H1 (cell line): Measurements from ENCODE around the gene BMF. TPM values are rescaled to one million over a fixed set of nuclear protein-coding genes. Genes with fewer than 3 reads are reported as not detected.

Source experiments
- BCL11A ChIP-seq, 2 experiments: IDR thresholded peaks; one replicate each; pipeline ENCODE4 v1.6.1; 2011; ENCODE audit warnings: low read depth in 2 of 2, low read length in 2 of 2, mild to moderate bottlenecking in 2 of 2
- CBX5 ChIP-seq: fragments of 300-800, 300-1000 bp; sonication (generic); IDR thresholded peaks from 2 replicates; pipeline ENCODE4 v1.7.1; 2016; ENCODE audit warnings: antibody characterized with exemption, low read length, low read depth
- CREB1 ChIP-seq: IDR thresholded peaks from 2 replicates; pipeline ENCODE4 v1.6.1; 2012; ENCODE audit warnings: inconsistent platforms
- EP300 ChIP-seq, 2 experiments: IDR thresholded peaks; 1 replicate in 1 of 2; 2 replicates in 1 of 2; pipeline ENCODE4 v1.6.1; 2011 to 2012; ENCODE audit warnings: low read depth in 2 of 2, low read length in 2 of 2, mild to moderate bottlenecking in 2 of 2, borderline replicate concordance in 1 of 2, inconsistent platforms in 1 of 2, moderate library complexity in 1 of 2
- FOSL1 ChIP-seq: IDR thresholded peaks from 2 replicates; pipeline ENCODE4 v1.6.1; 2011; ENCODE audit warnings: mild to moderate bottlenecking, low read depth, low read length, moderate library complexity; ENCODE audit not compliant: insufficient read depth
- GABPA ChIP-seq: IDR thresholded peaks from 2 replicates; pipeline ENCODE4 v1.6.1; 2011; ENCODE audit warnings: mild to moderate bottlenecking, low read length, moderate library complexity, borderline replicate concordance; ENCODE audit not compliant: insufficient read depth
- KDM4A ChIP-seq: IDR thresholded peaks from one replicate; pipeline ENCODE4 v1.7.1; 2012; ENCODE audit warnings: low read depth, mild to moderate bottlenecking, moderate library complexity, low read length, inconsistent platforms; ENCODE audit not compliant: severe bottlenecking
- MAFK ChIP-seq: IDR thresholded peaks from 2 replicates; pipeline ENCODE4 v1.6.1; 2012; ENCODE audit warnings: low read depth, mild to moderate bottlenecking, improper control_type of control experiment, low read length
- NANOG ChIP-seq: IDR thresholded peaks from 2 replicates; pipeline ENCODE4 v1.6.1; 2011; ENCODE audit warnings: low read length, low read depth, mild to moderate bottlenecking, inconsistent platforms; ENCODE audit not compliant: insufficient read depth, poor library complexity, severe bottlenecking
- NRF1 ChIP-seq: IDR thresholded peaks from 2 replicates; pipeline ENCODE4 v1.6.1; 2011; ENCODE audit warnings: mild to moderate bottlenecking, low read depth, low read length, improper control_type of control experiment
- POLR2AphosphoS5 ChIP-seq: IDR thresholded peaks from 2 replicates; pipeline ENCODE4 v1.6.1; 2011; ENCODE audit warnings: low read depth, low read length
- RFX5 ChIP-seq: IDR thresholded peaks from 2 replicates; pipeline ENCODE4 v1.6.1; 2011; ENCODE audit warnings: low read depth, low read length, improper control_type of control experiment, borderline replicate concordance
- RXRA ChIP-seq: IDR thresholded peaks from 2 replicates; pipeline ENCODE4 v1.6.1; 2011; ENCODE audit warnings: low read depth, mild to moderate bottlenecking, low read length, moderate library complexity; ENCODE audit not compliant: insufficient read depth
- SIRT6 ChIP-seq: IDR thresholded peaks from one replicate; pipeline ENCODE4 v1.7.1; 2012; ENCODE audit warnings: low read length, inconsistent platforms
- SIX5 ChIP-seq: IDR thresholded peaks from 2 replicates; pipeline ENCODE4 v1.6.1; 2011; ENCODE audit warnings: mild to moderate bottlenecking, low read depth, low read length
- SP2 ChIP-seq: IDR thresholded peaks from 2 replicates; pipeline ENCODE4 v1.6.1; 2012; ENCODE audit warnings: mild to moderate bottlenecking, low read length, inconsistent platforms
- TAF7 ChIP-seq: optimal IDR thresholded peaks from 2 replicates; pipeline ENCODE3; 2011; ENCODE audit warnings: low read depth, mild to moderate bottlenecking, inconsistent platforms, low read length, moderate library complexity, borderline replicate concordance
- TBP ChIP-seq: IDR thresholded peaks from 2 replicates; pipeline ENCODE4 v1.6.1; 2011; ENCODE audit warnings: low read depth, low read length, improper control_type of control experiment
- ZNF274 ChIP-seq: IDR thresholded peaks from 2 replicates; pipeline ENCODE4 v1.7.0; 2012; ENCODE audit warnings: low read length, borderline replicate concordance; ENCODE audit errors: extremely low read depth
- polyA plus RNA-seq, 7 experiments: library from polyadenylated mRNA; depleted of rRNA in 3 of 7; stranded (reverse) in 5 of 7; unstranded in 2 of 7; fragments of >200 nt in 5 of 7; fragments of 200-250 nt in 2 of 7; gene quantifications; 1 replicate in 5 of 7; 2 replicates in 1 of 7; 4 replicates in 1 of 7; pipeline versions ENCODE4 v1.2.1 to v1.2.3, GENCODE V29; 2011 to 2013; ENCODE audit warnings: missing spikeins in 2 of 7, mixed read lengths in 2 of 7
- total RNA-seq: library from RNA; stranded (reverse); fragmentation: NEBNext Ultra II Directional; extraction: Animal tissue kit (Norgen Biotek cat#: 25700); gene quantifications from 2 replicates; pipeline ENCODE4 v1.2.1, GENCODE V29; 2021
- TF ChIP-seq, protein P1 (sequence below): IDR thresholded peaks from 2 replicates; pipeline ENCODE4 v1.6.1; 2012; ENCODE audit warnings: inconsistent platforms
- TF ChIP-seq, protein P2 (sequence below), 3 experiments: IDR thresholded peaks; 1 replicate in 2 of 3; 2 replicates in 1 of 3; pipeline versions ENCODE4 v1.5.1 to v1.6.1; 2011; ENCODE audit warnings: low read length in 3 of 3, mild to moderate bottlenecking in 3 of 3, inconsistent platforms in 2 of 3, low read depth in 1 of 3, moderate library complexity in 1 of 3; ENCODE audit not compliant: insufficient read depth in 1 of 3; ENCODE audit errors: control extremely low read depth in 1 of 3

Gene BMF
- total and polyA plus RNA-seq, 2 of the 8 experiments (the other 6 are each of a cell fraction or from before 2014, with no cell fraction given) = 21.2 to 24.2 TPM

DNA sequence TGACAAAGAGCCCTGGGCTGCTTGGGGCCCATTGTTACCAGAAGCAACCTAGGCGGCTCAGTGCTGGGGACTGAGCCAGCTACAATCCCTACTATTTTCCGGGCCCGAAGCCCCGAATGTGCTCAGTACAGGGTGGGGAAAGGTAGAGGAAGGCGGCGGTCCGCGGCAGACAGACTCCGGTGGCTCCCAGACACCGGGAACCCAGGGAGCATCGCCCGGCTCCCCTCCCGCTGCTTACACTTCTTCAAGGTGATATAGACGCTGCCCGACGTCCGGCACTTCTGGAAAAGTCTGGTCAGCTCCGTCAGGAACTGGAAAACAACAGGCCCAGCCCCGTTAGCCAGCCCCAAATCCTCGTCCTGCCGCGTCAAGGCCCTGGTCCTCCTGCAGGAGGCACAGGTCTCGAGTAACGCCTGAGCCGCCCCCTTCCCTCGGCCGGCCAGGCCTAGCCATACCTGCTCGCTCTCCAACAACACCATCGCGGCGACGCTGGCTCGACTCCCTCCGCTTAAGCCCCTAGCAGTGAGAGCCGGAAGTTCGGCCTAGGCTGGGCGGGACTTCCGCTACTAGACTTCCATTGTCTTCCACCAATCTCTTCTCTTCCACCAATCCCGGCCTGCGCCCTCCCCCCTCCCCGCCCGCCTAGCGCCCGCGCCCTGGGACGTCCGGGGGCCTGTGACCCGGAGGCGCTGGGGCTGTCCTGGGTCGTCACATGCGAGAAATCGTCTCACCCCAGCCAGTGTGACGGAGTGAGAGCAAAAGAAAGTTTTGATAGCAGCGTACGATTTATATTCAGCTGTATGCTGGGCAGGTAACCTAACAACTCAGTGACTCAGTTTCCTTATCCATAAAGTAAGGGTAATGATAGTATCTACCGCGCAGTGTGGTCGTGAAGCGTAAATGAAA is 69.8 kb downstream of the BMF start, which contains the start of gene SRP14 (continued):
- TF ChIP-seq MAFK (no peak), CBX5 (no peak), FOSL1 (no peak), ZNF274 (no peak), SIX5 (no peak), RXRA (no peak), SP2 (peak; percentile 15; the same call in 1 of the 2 replicates), EP300 (IDR thresholded peaks at IDR 0.05; ENCODE audit: borderline replicate concordance in 1 of 2, low read depth in 2 of 2, low read length in 2 of 2) (no peak), NRF1 (no peak), NANOG (no peak), GABPA (peak; percentile 97), TBP (peak; percentile 82), KDM4A (peak; percentile 54), POLR2AphosphoS5 (peak; percentile 91), CREB1 (no peak), TAF7 (no peak), BCL11A (IDR thresholded peaks at IDR 0.05; ENCODE audit: low read depth in 2 of 2, low read length in 2 of 2) (no peak), RFX5 (no peak), SIRT6 (no peak)
- TF ChIP-seq, protein P1, sequence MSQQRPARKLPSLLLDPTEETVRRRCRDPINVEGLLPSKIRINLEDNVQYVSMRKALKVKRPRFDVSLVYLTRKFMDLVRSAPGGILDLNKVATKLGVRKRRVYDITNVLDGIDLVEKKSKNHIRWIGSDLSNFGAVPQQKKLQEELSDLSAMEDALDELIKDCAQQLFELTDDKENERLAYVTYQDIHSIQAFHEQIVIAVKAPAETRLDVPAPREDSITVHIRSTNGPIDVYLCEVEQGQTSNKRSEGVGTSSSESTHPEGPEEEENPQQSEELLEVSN = no peak
- TF ChIP-seq, protein P2, sequence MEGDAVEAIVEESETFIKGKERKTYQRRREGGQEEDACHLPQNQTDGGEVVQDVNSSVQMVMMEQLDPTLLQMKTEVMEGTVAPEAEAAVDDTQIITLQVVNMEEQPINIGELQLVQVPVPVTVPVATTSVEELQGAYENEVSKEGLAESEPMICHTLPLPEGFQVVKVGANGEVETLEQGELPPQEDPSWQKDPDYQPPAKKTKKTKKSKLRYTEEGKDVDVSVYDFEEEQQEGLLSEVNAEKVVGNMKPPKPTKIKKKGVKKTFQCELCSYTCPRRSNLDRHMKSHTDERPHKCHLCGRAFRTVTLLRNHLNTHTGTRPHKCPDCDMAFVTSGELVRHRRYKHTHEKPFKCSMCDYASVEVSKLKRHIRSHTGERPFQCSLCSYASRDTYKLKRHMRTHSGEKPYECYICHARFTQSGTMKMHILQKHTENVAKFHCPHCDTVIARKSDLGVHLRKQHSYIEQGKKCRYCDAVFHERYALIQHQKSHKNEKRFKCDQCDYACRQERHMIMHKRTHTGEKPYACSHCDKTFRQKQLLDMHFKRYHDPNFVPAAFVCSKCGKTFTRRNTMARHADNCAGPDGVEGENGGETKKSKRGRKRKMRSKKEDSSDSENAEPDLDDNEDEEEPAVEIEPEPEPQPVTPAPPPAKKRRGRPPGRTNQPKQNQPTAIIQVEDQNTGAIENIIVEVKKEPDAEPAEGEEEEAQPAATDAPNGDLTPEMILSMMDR (IDR thresholded peaks at IDR 0.05; ENCODE audit: control extremely low read depth in 1 of 3, insufficient read depth in 1 of 3, low read depth in 1 of 3, low read length in 3 of 3) = no peak
